IMR-90 (cell line): ENCODE data around the gene FCRL5.

Experiments
- CEBPB ChIP-seq: IDR thresholded peaks from 2 replicates; pipeline ENCODE4 v1.6.1; 2012; ENCODE audit warnings: low read depth, low read length, improper control_type of control experiment
- CTCF ChIP-seq: conservative IDR thresholded peaks from 2 replicates; pipeline ENCODE4 v1.5.1; 2012; ENCODE audit warnings: mild to moderate bottlenecking, low read depth, low read length, improper control_type of control experiment
- POLR2A ChIP-seq: IDR thresholded peaks from 2 replicates; pipeline ENCODE4 v1.6.1; 2012; ENCODE audit warnings: mild to moderate bottlenecking, low read depth, low read length

GRCh38 chr1:157574836-157575235, 22.5 kb upstream of the FCRL5 start:
- no peak for TF ChIP-seq CTCF
- no peak for TF ChIP-seq CEBPB
- TF ChIP-seq POLR2A = no peak
